HG03097 (cell line): Measurements from ENCODE around the gene AMOTL1.

ENCODE experiments used
- ATAC-seq: cut with Tn5 transposase; IDR thresholded peaks from one replicate; pipeline ENCODE4 v1.9.1; 2021; ENCODE audit not compliant: unreplicated experiment, low FRiP score

Gene AMOTL1

GRCh38 chr11:94766713-94767206 lies 1.4 kb upstream of the AMOTL1 start:
- ATAC-seq = no peak

DNA sequence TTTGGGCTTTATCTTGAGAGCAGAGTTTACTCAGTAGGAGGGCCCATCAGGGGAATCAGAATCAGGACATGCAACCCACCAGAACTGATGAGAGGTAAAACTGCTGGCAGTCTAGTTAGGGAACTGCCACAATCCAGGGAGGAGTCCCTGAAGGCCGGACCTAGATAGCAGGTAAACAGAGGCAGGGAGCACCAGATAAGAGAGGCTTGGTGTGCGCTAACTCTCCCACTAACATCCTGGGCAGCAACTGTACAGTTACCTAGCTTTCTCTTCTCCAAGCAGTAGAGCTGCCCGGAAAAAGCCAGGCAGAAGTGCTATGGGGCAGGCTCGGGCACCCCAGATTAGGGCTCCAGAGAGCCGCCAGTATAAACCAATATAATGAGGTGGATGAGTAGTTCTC lies 865 bp upstream of the AMOTL1 start:
- ATAC-seq = no peak

- ATAC-seq = no peak
Observed at GRCh38 chr11:94768602-94769541, 716 bp downstream of the AMOTL1 start.

DNA sequence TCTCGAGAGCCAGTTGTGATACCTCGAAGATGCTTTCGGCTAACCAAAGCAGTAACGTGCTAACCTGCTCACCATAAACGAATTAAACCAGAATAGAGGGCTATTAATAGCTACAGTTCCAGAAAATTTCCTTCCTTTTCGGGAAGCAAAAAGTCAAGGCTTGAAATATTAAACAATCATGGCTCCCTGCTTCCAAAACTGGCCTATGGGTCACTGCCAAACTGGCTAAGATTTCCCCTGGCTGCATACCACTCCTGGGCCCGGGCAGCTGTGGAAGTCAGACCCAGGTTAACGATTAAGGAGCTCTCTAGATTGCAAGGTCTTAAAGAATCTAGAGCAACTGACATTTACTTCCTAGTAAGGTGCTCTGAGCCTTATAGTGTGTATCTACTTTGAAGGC lies 1.7 kb downstream of the AMOTL1 start:
- ATAC-seq = no peak

GRCh38 chr11:94770563-94771120 lies 2.5 kb downstream of the AMOTL1 start:
- ATAC-seq = no peak

- ATAC-seq = no peak
Observed at GRCh38 chr11:94771390-94771789, 3.2 kb downstream of the AMOTL1 start.

DNA sequence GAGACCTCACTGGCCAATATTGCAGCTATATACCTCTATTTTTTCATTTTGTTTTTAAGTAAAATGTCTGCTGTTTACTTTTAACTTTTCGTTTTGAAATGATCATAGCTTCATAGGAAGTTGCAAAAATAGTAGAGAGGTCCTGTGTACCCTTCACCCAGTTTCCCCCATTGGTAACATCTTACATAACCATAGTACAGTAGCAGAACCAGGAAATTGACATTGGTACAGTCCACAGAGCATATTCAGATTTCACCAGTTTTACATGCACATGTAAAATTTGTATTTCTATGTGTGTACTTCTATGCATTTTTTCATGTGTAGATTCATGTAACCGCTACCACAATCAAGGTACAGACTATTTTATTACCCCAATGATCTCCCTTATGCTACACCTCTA lies 3.8 kb downstream of the AMOTL1 start:
- ATAC-seq = no peak

- ATAC-seq = no peak
Observed at GRCh38 chr11:94773842-94774241, 5.7 kb downstream of the AMOTL1 start.

GRCh38 chr11:94774345-94774744 lies 6.2 kb downstream of the AMOTL1 start:
- no peak for ATAC-seq

- no peak for ATAC-seq
Observed at GRCh38 chr11:94775567-94776327, 7.6 kb downstream of the AMOTL1 start.

DNA sequence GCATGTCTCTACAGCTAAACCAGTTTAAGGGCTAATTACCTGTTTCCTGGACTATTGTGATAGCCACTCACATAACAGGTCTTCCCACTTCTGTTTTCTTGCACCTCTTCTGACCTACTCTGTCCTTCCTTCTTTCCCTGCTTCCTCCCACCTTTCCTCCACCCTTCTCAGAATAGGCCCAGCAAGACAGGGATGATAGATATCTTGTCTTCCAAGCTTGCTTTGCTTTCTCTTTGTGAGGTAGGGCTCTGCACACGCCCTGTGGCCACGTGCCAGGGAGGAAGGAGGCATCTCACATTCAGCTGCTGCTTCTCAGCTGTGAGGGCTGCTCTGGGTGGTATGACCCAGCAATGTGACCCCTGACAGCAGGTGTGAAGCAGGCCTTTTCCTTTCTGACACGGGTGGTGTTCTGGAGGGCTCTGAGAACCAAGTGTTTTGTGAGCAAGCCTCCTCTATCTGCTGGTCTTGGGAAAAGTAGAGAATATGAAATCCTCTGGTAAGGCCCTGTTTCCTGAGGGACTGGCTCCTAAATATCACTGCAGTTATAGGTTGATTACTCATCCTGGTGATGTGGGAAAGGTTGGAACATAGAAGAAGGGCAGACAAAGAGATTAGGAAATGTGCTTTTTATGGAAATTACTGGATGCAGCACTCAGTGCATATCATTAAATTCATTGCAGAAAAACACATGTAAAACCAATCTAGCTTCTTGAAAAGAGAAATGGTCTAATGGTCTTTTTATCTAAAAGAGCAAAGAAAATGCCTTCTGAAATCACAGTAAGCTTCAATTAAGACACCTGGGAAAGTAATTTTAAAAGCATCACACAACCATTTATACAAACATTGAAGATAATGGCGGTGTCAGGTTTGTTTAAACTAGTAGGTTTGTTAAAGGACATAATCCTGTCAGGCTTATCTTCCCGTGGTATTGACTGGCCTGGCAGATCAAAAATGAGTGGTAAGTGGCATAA lies 8.5 kb downstream of the AMOTL1 start:
- ATAC-seq = no peak

- no peak for ATAC-seq
Observed at GRCh38 chr11:94780432-94780831, 12.3 kb downstream of the AMOTL1 start.

DNA sequence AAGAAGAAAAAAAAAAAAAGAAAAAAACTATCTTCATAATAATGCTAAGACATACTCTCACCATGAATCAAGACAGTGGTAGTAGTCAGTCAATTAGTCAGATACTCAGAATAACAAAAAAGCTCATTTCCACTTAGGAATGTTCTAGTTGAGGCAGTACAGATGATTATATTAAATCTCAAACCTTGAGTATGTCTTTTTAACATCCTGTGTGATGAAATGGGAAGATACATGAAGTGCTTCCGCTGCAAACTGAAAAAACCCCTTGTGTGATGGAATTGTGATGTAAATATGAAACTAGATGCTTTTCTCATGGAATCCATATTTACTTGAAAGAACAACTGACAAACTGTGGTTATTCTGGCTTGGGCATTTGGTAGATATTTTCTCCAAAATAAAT lies 13.7 kb downstream of the AMOTL1 start:
- ATAC-seq = no peak

DNA sequence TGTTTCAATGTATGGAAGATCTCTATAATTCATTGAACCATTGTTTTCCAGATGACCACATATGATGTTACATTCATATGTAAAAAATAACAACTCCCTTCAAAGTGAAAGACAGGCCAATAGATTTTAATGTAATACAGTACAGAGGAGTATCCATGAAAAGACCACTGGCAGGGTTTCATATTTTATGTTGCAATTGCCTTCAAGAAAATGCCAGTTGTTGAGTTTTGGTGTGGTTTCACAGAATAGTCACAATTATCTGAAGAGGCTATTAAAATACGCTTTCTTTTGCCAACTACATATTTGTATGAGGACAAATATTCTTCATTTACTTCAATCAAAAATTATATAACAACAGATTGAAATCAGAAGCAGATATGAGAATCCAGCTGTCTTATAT lies 14.3 kb downstream of the AMOTL1 start:
- ATAC-seq = no peak

- ATAC-seq = no peak
Observed at GRCh38 chr11:94784884-94785283, 16.7 kb downstream of the AMOTL1 start.

DNA sequence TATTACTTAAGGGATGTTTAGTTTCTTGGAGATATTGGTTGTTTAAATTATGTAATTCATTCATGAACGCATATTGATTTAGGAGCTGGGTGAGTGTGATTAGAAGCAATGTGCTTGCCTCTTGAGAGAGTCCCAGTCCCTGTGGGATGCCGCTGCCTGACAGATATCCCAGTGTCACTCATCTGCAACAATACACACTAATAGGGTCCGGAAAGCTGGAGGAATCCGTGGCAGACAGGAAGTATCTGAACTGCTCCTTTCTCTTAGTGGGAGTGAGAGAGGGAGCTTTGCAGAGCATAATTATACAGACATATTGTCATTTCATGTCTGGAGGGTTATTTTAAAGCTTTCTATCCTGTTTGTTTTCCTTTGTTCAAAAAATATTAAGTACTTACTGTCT lies 17.4 kb downstream of the AMOTL1 start:
- no peak for ATAC-seq

- no peak for ATAC-seq
Observed at GRCh38 chr11:94786264-94787126, 18.3 kb downstream of the AMOTL1 start.

- ATAC-seq = no peak
Observed at GRCh38 chr11:94787801-94788200, 19.6 kb downstream of the AMOTL1 start.

- no peak for ATAC-seq
Observed at GRCh38 chr11:94788396-94788795, 20.2 kb downstream of the AMOTL1 start.
